Gastrocnemius medialis (tissue), 4 donors: ENCODE results near the gene IQCM. TPM values are rescaled to one million over a fixed set of nuclear protein-coding genes. Genes with fewer than 3 reads are reported as not detected.

ENCODE experiments used
- ATAC-seq, 2 donors: fragments of 150-250 bp; one replicate each; pipeline ENCODE4 v1.9.1; 2016
- DNase-seq, 2 donors: peaks; one replicate each; pipeline ENCODE4 v3.0.0-alpha.2; 2019
- H3K27ac ChIP-seq, 4 donors: fragments of 200-600 bp; sonication (generic); 1 replicate in 1 of 4; 2 replicates in 3 of 4; pipeline ENCODE4 v1.5.1; 2016 to 2018; ENCODE audit warnings: mild to moderate bottlenecking in 2 of 4, moderate library complexity in 1 of 4
- H3K27me3 ChIP-seq, 3 donors: fragments of 200-600 bp; sonication (generic) in 2 of 3; 1 replicate in 1 of 3; 2 replicates in 2 of 3; pipeline versions ENCODE4 v1.5.1 to v1.6.0; 2016 to 2019; ENCODE audit warnings: mild to moderate bottlenecking in 1 of 3, moderate library complexity in 1 of 3
- H3K36me3 ChIP-seq, 2 donors: fragments of 200-600 bp; sonication (generic) in 1 of 2; one replicate each; pipeline ENCODE4 v1.5.1; 2017 to 2018
- H3K4me1 ChIP-seq, 2 donors: fragments of 200-600 bp; sonication (generic) in 1 of 2; one replicate each; pipeline ENCODE4 v1.5.1; 2016 to 2017; ENCODE audit warnings: mild to moderate bottlenecking in 2 of 2
- H3K4me3 ChIP-seq, 4 donors: fragments of 200-600 bp; sonication (generic) in 3 of 4; 1 replicate in 1 of 4; 2 replicates in 3 of 4; pipeline ENCODE4 v1.5.1; 2016 to 2019; ENCODE audit warnings: mild to moderate bottlenecking in 2 of 4
- H3K9me3 ChIP-seq, 3 donors: fragments of 200-600 bp; sonication (generic) in 2 of 3; 1 replicate in 1 of 3; 2 replicates in 2 of 3; pipeline ENCODE4 v1.5.1; 2016 to 2019
- POLR2A ChIP-seq, 2 donors: fragments of 450-650 bp; IDR thresholded peaks; one replicate each; pipeline ENCODE4 v1.6.1; 2017; ENCODE audit warnings: antibody characterized with exemption in 2 of 2, mild to moderate bottlenecking in 2 of 2, moderate library complexity in 2 of 2
- in situ Hi-C, 4 donors: fragments of 200-750 bp; cut with MboI; loops; one replicate each; pipeline versions ENCODE4 v1.15.0 to v1.8.0; 2017; ENCODE audit warnings: low sequenced_read_pairs in 4 of 4
- intact Hi-C: fragments of 100-400 bp; cut with DNase I; formaldehyde crosslinking; loops from one replicate; pipeline ENCODE4 v1.15.1; 2023; ENCODE audit warnings: low total_unique reads
- total RNA-seq, 4 donors: library from RNA; depleted of rRNA; stranded (reverse); fragments of >200 nt; gene quantifications; one replicate each; pipeline versions ENCODE4 v1.1.0 to v1.2.3, GENCODE V29; 2016
- TF ChIP-seq, protein P1 (sequence below), 5 experiments: fragments of 450-650 bp in 3 of 5; fragments of 200-600 bp in 2 of 5; sonication (generic) in 2 of 5; IDR thresholded peaks in 4 of 5; conservative IDR thresholded peaks in 1 of 5; 1 replicate in 4 of 5; 2 replicates in 1 of 5; pipeline ENCODE4 v1.5.1; 2016 to 2019; ENCODE audit warnings: antibody characterized with exemption in 5 of 5, mild to moderate bottlenecking in 3 of 5, moderate library complexity in 3 of 5

IQCM gene
- total RNA-seq, 4 donors from 2014 or later = 0.25 TPM; not detected in 3

DNA sequence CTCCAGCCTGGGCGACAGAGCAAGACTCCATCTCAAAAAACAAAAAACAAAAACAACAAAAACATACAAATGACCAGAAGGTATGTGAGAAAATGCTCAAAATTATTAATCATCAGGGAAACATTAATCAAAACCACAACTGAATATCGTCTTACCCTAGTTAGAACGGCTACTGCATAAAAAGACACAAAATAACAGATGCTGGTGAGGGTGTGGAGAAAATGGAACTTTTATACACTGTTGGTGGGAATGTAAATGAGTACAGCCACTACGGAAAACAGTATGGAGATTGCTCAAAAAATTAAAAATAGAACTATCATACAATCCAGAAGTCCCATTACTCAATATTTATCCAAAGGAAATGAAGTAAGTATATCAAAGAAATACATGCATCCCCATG lies 27.3 kb downstream of the IQCM start:
- Histone ChIP-seq H3K27me3 (no peaks in the 10 kb centered on the region), H3K9me3 (no peaks in the 10 kb centered on the region), H3K4me3 (no peak overlapping the region), H3K4me1 (no peaks in the 10 kb centered on the region), H3K36me3 (no peaks in the 10 kb centered on the region), H3K27ac (no peak overlapping the region)
- ATAC-seq (no peak), DNase-seq (no peak)
- TF ChIP-seq, protein P1, sequence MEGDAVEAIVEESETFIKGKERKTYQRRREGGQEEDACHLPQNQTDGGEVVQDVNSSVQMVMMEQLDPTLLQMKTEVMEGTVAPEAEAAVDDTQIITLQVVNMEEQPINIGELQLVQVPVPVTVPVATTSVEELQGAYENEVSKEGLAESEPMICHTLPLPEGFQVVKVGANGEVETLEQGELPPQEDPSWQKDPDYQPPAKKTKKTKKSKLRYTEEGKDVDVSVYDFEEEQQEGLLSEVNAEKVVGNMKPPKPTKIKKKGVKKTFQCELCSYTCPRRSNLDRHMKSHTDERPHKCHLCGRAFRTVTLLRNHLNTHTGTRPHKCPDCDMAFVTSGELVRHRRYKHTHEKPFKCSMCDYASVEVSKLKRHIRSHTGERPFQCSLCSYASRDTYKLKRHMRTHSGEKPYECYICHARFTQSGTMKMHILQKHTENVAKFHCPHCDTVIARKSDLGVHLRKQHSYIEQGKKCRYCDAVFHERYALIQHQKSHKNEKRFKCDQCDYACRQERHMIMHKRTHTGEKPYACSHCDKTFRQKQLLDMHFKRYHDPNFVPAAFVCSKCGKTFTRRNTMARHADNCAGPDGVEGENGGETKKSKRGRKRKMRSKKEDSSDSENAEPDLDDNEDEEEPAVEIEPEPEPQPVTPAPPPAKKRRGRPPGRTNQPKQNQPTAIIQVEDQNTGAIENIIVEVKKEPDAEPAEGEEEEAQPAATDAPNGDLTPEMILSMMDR (IDR thresholded peaks at IDR 0.05 in 4 of 5, conservative IDR thresholded peaks at IDR 0.05 in 1 of 5) = no peak
- no peak for TF ChIP-seq POLR2A (IDR thresholded peaks at IDR 0.05)
- intact Hi-C loops (no loop called here), in situ Hi-C loops (no loop called here)

- Histone ChIP-seq H3K36me3 (no peaks in the 10 kb centered on the region), H3K27me3 (no peaks in the 10 kb centered on the region), H3K4me1 (no peaks in the 10 kb centered on the region), H3K9me3 (no peaks in the 10 kb centered on the region), H3K4me3 (no peak overlapping the region), H3K27ac (no peak overlapping the region)
- ATAC-seq (no peak), DNase-seq (no peak)
- TF ChIP-seq, protein P1 (IDR thresholded peaks at IDR 0.05 in 4 of 5, conservative IDR thresholded peaks at IDR 0.05 in 1 of 5) = no peak
- TF ChIP-seq POLR2A (IDR thresholded peaks at IDR 0.05) = no peak
- in situ Hi-C loops (no loop called here), intact Hi-C loops (no loop called here)
Observed at GRCh38 chr4:149785696-149786431, 29.8 kb downstream of the IQCM start.

GRCh38 chr4:149784018-149784417 lies 31.6 kb downstream of the IQCM start:
- Histone ChIP-seq H3K9me3 (no peaks in the 10 kb centered on the region), H3K27me3 (no peaks in the 10 kb centered on the region), H3K4me1 (no peaks in the 10 kb centered on the region), H3K36me3 (no peaks in the 10 kb centered on the region), H3K4me3 (no peak overlapping the region), H3K27ac (no peak overlapping the region)
- ATAC-seq = no peak
- in situ Hi-C loops (no loop called here), intact Hi-C loops (no loop called here)
- TF ChIP-seq POLR2A (IDR thresholded peaks at IDR 0.05) = no peak
- TF ChIP-seq, protein P1 (IDR thresholded peaks at IDR 0.05 in 4 of 5, conservative IDR thresholded peaks at IDR 0.05 in 1 of 5) = no peak
- DNase-seq = no peak

DNA sequence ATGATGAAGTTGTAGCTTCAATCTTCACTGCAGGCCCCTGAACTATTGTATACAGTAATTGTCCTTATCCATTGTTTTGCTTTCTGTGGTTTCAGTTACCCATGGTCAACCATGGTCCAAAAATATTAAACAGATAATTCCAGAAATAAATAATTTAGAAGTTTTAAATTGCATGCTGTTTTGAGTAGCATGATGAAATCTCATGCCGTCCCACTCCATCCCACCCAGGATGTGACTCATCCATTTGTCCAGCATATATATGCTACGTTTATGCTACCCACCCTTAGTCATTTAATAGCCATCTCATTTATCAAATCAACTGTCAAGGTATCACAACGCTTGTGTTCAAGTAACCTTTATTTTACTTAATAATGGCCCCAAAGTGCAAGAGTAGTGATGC lies 34.5 kb downstream of the IQCM start:
- no peak overlapping the region for H3K4me3 ChIP-seq
- H3K36me3 ChIP-seq = no peaks in the 10 kb centered on the region
- intact Hi-C loops = no loop called here
- no peaks in the 10 kb centered on the region for H3K9me3 ChIP-seq
- ATAC-seq (no peak), DNase-seq (no peak)
- no peak overlapping the region for H3K27ac ChIP-seq
- in situ Hi-C loops = no loop called here
- H3K4me1 ChIP-seq = no peaks in the 10 kb centered on the region
- TF ChIP-seq, protein P1 (IDR thresholded peaks at IDR 0.05 in 4 of 5, conservative IDR thresholded peaks at IDR 0.05 in 1 of 5) = no peak
- no peak for TF ChIP-seq POLR2A (IDR thresholded peaks at IDR 0.05)
- no peaks in the 10 kb centered on the region for H3K27me3 ChIP-seq

GRCh38 chr4:149768477-149768876 lies 47.2 kb downstream of the IQCM start:
- no peak for TF ChIP-seq POLR2A (IDR thresholded peaks at IDR 0.05)
- TF ChIP-seq, protein P1 (IDR thresholded peaks at IDR 0.05 in 4 of 5, conservative IDR thresholded peaks at IDR 0.05 in 1 of 5) = no peak
- H3K27ac ChIP-seq = no peak overlapping the region
- no peaks in the 10 kb centered on the region for H3K27me3 ChIP-seq
- no peaks in the 10 kb centered on the region for H3K36me3 ChIP-seq
- no peak for DNase-seq
- no peaks in the 10 kb centered on the region for H3K9me3 ChIP-seq
- no peak for ATAC-seq
- no peaks in the 10 kb centered on the region for H3K4me1 ChIP-seq
- intact Hi-C loops (no loop called here), in situ Hi-C loops (no loop called here)
- H3K4me3 ChIP-seq = no peak overlapping the region
